H1 (cell line): ENCODE results near the gene IL10. TPM values are rescaled to one million over a fixed set of nuclear protein-coding genes. Genes with fewer than 3 reads are reported as not detected.

Experiments
- CTCF ChIA-PET: fragments of 300-600 bp; sonication (Branson Sonifier 250); formaldehyde crosslinking; loops from one replicate; lab custom pipeline; 2021; ENCODE audit not compliant: partially characterized antibody; lab: Charles Lee
- POLR2A ChIA-PET: fragments of 300-600 bp; sonication (Branson Sonifier 250); formaldehyde crosslinking; loops from one replicate; lab custom pipeline; 2021; ENCODE audit warnings: inconsistent platforms; ENCODE audit not compliant: partially characterized antibody; lab: Charles Lee
- DNase-seq, 2 experiments: peaks; one replicate each; pipeline versions ENCODE4 v3.0.0 to v3.0.0-alpha.2; 2010 to 2022; ENCODE audit warnings: low spot score in 2 of 2, low read depth in 1 of 2, mixed read lengths in 1 of 2
- FAIRE-seq: peaks from 2 replicates; lab custom pipeline; 2011; peaks lifted over from hg19 to GRCh38; lab: Jason Lieb, UNC
- H2AFZ ChIP-seq: 2 replicates; pipeline ENCODE4 v1.8.1; 2012; ENCODE audit warnings: low read length, inconsistent platforms
- H2AK5ac ChIP-seq: 2 replicates; pipeline ENCODE4 v1.6.1; 2013; ENCODE audit warnings: low read depth, low read length
- H2BK120ac ChIP-seq: replicated peaks from 2 replicates; pipeline ENCODE3; 2013; ENCODE audit warnings: low read depth, low read length, inconsistent platforms
- H2BK12ac ChIP-seq: 2 replicates; pipeline ENCODE4 v1.6.1; 2013; ENCODE audit warnings: low read depth, low read length
- H2BK15ac ChIP-seq: 2 replicates; pipeline ENCODE4 v1.6.1; 2013; ENCODE audit warnings: low read length
- H2BK20ac ChIP-seq: 2 replicates; pipeline ENCODE4 v1.6.1; 2013; ENCODE audit warnings: low read length
- H2BK5ac ChIP-seq: 2 replicates; pipeline ENCODE4 v1.6.1; 2013; ENCODE audit warnings: low read depth, low read length
- H3K14ac ChIP-seq: 2 replicates; pipeline ENCODE4 v1.6.1; 2013; ENCODE audit warnings: inconsistent platforms; ENCODE audit not compliant: insufficient read length
- H3K18ac ChIP-seq: 2 replicates; pipeline ENCODE4 v1.6.1; 2013; ENCODE audit warnings: low read length; ENCODE audit errors: extremely low read depth
- H3K23ac ChIP-seq: 2 replicates; pipeline ENCODE4 v1.6.1; 2013; ENCODE audit warnings: inconsistent platforms; ENCODE audit not compliant: insufficient read length
- H3K23me2 ChIP-seq: 2 replicates; pipeline ENCODE4 v1.6.1; 2013; ENCODE audit warnings: low read depth, low read length
- H3K27ac ChIP-seq: 2 replicates; pipeline ENCODE4 v1.6.1; 2011; ENCODE audit warnings: low read depth, low read length, inconsistent platforms
- H3K27me3 ChIP-seq, 4 experiments: replicated peaks in 1 of 4; 1 replicate in 1 of 4; 2 replicates in 3 of 4; pipeline versions ENCODE4 v1.6.1 to v1.8.1; 2011 to 2013; ENCODE audit warnings: low read length in 3 of 4, mild to moderate bottlenecking in 3 of 4, inconsistent platforms in 2 of 4, mixed read lengths in 2 of 4, moderate library complexity in 1 of 4; ENCODE audit not compliant: control insufficient read depth in 3 of 4, insufficient read depth in 3 of 4; ENCODE audit errors: extremely low read depth in 1 of 4
- H3K36me3 ChIP-seq, 4 experiments: 2 replicates each; pipeline versions ENCODE4 v1.6.1 to v1.8.1; 2011 to 2013; ENCODE audit warnings: mild to moderate bottlenecking in 4 of 4, low read length in 3 of 4, moderate library complexity in 2 of 4, control low read depth in 1 of 4, inconsistent platforms in 1 of 4; ENCODE audit not compliant: insufficient read depth in 4 of 4, control insufficient read depth in 2 of 4
- H3K4ac ChIP-seq: replicated peaks from 2 replicates; pipeline ENCODE3; 2013; ENCODE audit warnings: low read length, low read depth, mixed read lengths, inconsistent platforms; ENCODE audit not compliant: insufficient read length
- H3K4me1 ChIP-seq, 4 experiments: replicated peaks in 1 of 4; 1 replicate in 1 of 4; 2 replicates in 3 of 4; pipeline versions ENCODE4 v1.6.1 to v1.8.1; 2011 to 2013; ENCODE audit warnings: low read length in 3 of 4, inconsistent platforms in 2 of 4, mixed read lengths in 1 of 4; ENCODE audit not compliant: insufficient read depth in 4 of 4, control insufficient read depth in 3 of 4
- H3K4me2 ChIP-seq, 2 experiments: 2 replicates each; pipeline versions ENCODE4 v1.6.1 to v1.8.1; 2011 to 2013; ENCODE audit warnings: low read depth in 2 of 2, low read length in 2 of 2, control low read depth in 1 of 2, inconsistent platforms in 1 of 2, mild to moderate bottlenecking in 1 of 2; ENCODE audit not compliant: insufficient read depth in 1 of 2
- H3K4me3 ChIP-seq, 4 experiments: fragments of 200-600, 300-600 bp in 1 of 4; sonication (generic), shearing (Covaris generic), sonication (Bioruptor Twin) in 1 of 4; 2 replicates each; pipeline versions ENCODE4 v1.5.1 to v1.8.1; 2011 to 2016; ENCODE audit warnings: low read length in 4 of 4, low read depth in 3 of 4, control low read depth in 2 of 4, inconsistent platforms in 2 of 4, mild to moderate bottlenecking in 2 of 4, mixed read lengths in 1 of 4, moderate library complexity in 1 of 4; ENCODE audit not compliant: insufficient read depth in 2 of 4; ENCODE audit errors: extremely low read depth in 1 of 4
- H3K56ac ChIP-seq: replicated peaks from 2 replicates; pipeline ENCODE3; 2013; ENCODE audit warnings: low read depth, mild to moderate bottlenecking, mixed read lengths, low read length, inconsistent platforms; ENCODE audit not compliant: insufficient read length
- H3K79me1 ChIP-seq: 2 replicates; pipeline ENCODE4 v1.6.1; 2013; ENCODE audit warnings: low read depth, low read length, control low read depth
- H3K79me2 ChIP-seq, 2 experiments: 2 replicates each; pipeline versions ENCODE4 v1.6.1 to v1.8.1; 2012 to 2013; ENCODE audit warnings: low read length in 2 of 2, mild to moderate bottlenecking in 2 of 2, inconsistent platforms in 1 of 2; ENCODE audit not compliant: insufficient read depth in 2 of 2, control insufficient read depth in 1 of 2
- H3K9ac ChIP-seq, 4 experiments: replicated peaks in 1 of 4; 1 replicate in 1 of 4; 2 replicates in 3 of 4; pipeline versions ENCODE4 v1.6.1 to v1.8.1; 2011 to 2013; ENCODE audit warnings: low read depth in 3 of 4, low read length in 3 of 4, control low read depth in 2 of 4, mild to moderate bottlenecking in 2 of 4, moderate library complexity in 2 of 4, inconsistent platforms in 1 of 4; ENCODE audit errors: extremely low read depth in 1 of 4
- H3K9me3 ChIP-seq, 2 experiments: 2 replicates each; pipeline versions ENCODE4 v1.6.1 to v1.8.1; 2012 to 2013; ENCODE audit warnings: mild to moderate bottlenecking in 2 of 2, moderate library complexity in 2 of 2, control low read depth in 1 of 2, inconsistent platforms in 1 of 2, low read depth in 1 of 2, low read length in 1 of 2, mixed read lengths in 1 of 2; ENCODE audit not compliant: insufficient read depth in 2 of 2
- H4K20me1 ChIP-seq, 2 experiments: replicated peaks in 1 of 2; 2 replicates each; pipeline versions ENCODE3 to v1.8.1; 2011 to 2013; ENCODE audit warnings: inconsistent platforms in 2 of 2, low read length in 2 of 2, mild to moderate bottlenecking in 1 of 2; ENCODE audit not compliant: insufficient read depth in 2 of 2, control insufficient read depth in 1 of 2
- H4K5ac ChIP-seq: 2 replicates; pipeline ENCODE4 v1.6.1; 2013; ENCODE audit warnings: low read length, low read depth, mixed read lengths, inconsistent platforms; ENCODE audit not compliant: insufficient read length
- H4K8ac ChIP-seq: 2 replicates; pipeline ENCODE4 v1.8.0; 2013; ENCODE audit warnings: mild to moderate bottlenecking, moderate library complexity, low read length, inconsistent platforms; ENCODE audit not compliant: insufficient read depth; ENCODE audit errors: extremely low read depth
- H4K91ac ChIP-seq: replicated peaks from 2 replicates; pipeline ENCODE3; 2013; ENCODE audit warnings: low read length, mixed read lengths, inconsistent platforms; ENCODE audit not compliant: insufficient read length
- BACH1 ChIP-seq: IDR thresholded peaks from 2 replicates; pipeline ENCODE4 v1.6.1; 2012; ENCODE audit warnings: low read length, improper control_type of control experiment
- CREB1 ChIP-seq: IDR thresholded peaks from 2 replicates; pipeline ENCODE4 v1.6.1; 2012; ENCODE audit warnings: inconsistent platforms
- E2F6 ChIP-seq: IDR thresholded peaks from 2 replicates; pipeline ENCODE4 v1.6.1; 2012; ENCODE audit warnings: inconsistent platforms
- EGR1 ChIP-seq: IDR thresholded peaks from 2 replicates; pipeline ENCODE4 v1.6.1; 2011; ENCODE audit warnings: low read depth, low read length, borderline replicate concordance
- EZH2 ChIP-seq: fragments of 200-600 bp; sonication (generic); IDR thresholded peaks from 2 replicates; pipeline ENCODE4 v1.7.1; 2012; ENCODE audit warnings: low read depth, mild to moderate bottlenecking, moderate library complexity, low read length, inconsistent platforms; ENCODE audit not compliant: severe bottlenecking
- GTF2F1 ChIP-seq: IDR thresholded peaks from 2 replicates; pipeline ENCODE4 v1.6.1; 2012; ENCODE audit warnings: low read depth, low read length, improper control_type of control experiment, borderline replicate concordance
- HDAC2 ChIP-seq, 2 experiments: fragments of 300-600 bp in 1 of 2; sonication (generic) in 1 of 2; IDR thresholded peaks; 2 replicates each; pipeline ENCODE4 v1.6.1; 2011 to 2012; ENCODE audit warnings: low read depth in 2 of 2, low read length in 2 of 2, mild to moderate bottlenecking in 2 of 2, moderate library complexity in 2 of 2, borderline replicate concordance in 1 of 2, inconsistent platforms in 1 of 2
- JUND ChIP-seq: IDR thresholded peaks from 2 replicates; pipeline ENCODE4 v1.6.1; 2011; ENCODE audit warnings: mild to moderate bottlenecking, improper control_type of control experiment, low read length
- RAD21 ChIP-seq, 2 experiments: IDR thresholded peaks in 1 of 2; conservative IDR thresholded peaks in 1 of 2; 2 replicates each; pipeline ENCODE4 v1.6.1; 2011; ENCODE audit warnings: low read depth in 2 of 2, low read length in 2 of 2, improper control_type of control experiment in 1 of 2, inconsistent platforms in 1 of 2, mild to moderate bottlenecking in 1 of 2, moderate library complexity in 1 of 2
- SIN3A ChIP-seq, 2 experiments: IDR thresholded peaks in 1 of 2; conservative IDR thresholded peaks in 1 of 2; 2 replicates each; pipeline ENCODE4 v1.6.1; 2011 to 2012; ENCODE audit warnings: low read length in 2 of 2, improper control_type of control experiment in 1 of 2, low read depth in 1 of 2, mild to moderate bottlenecking in 1 of 2
- SIRT6 ChIP-seq: IDR thresholded peaks from one replicate; pipeline ENCODE4 v1.7.1; 2012; ENCODE audit warnings: low read length, inconsistent platforms
- SP1 ChIP-seq: IDR thresholded peaks from 2 replicates; pipeline ENCODE4 v1.6.1; 2011; ENCODE audit warnings: low read depth, low read length
- TAF1 ChIP-seq: IDR thresholded peaks from 2 replicates; pipeline ENCODE4 v1.6.1; 2011; ENCODE audit warnings: mild to moderate bottlenecking, low read depth, low read length
- WGBS, 2 experiments: shearing (Covaris generic) in 1 of 2; methylation state at CpG; one replicate each; pipeline versions ENCODE4 v1.1.6 to v1.1.7; 2013 to 2015; ENCODE audit warnings: low lambda C conversion rate in 2 of 2, mixed read lengths in 2 of 2, inconsistent platforms in 1 of 2, low coverage in 1 of 2, missing lambda C conversion rate in 1 of 2; ENCODE audit not compliant: insufficient replicate concordance in 2 of 2, insufficient coverage in 1 of 2, insufficient read length in 1 of 2; ENCODE audit errors: extremely low coverage in 1 of 2, missing lambda C conversion rate in 1 of 2; 5-methylcytosine and 5-hydroxymethylcytosine counted together
- polyA plus RNA-seq, 7 experiments: library from polyadenylated mRNA; depleted of rRNA in 3 of 7; stranded (reverse) in 5 of 7; unstranded in 2 of 7; fragments of >200 nt in 5 of 7; fragments of 200-250 nt in 2 of 7; gene quantifications; 1 replicate in 5 of 7; 2 replicates in 1 of 7; 4 replicates in 1 of 7; pipeline versions ENCODE4 v1.2.1 to v1.2.3, GENCODE V29; 2011 to 2013; ENCODE audit warnings: missing spikeins in 2 of 7, mixed read lengths in 2 of 7
- total RNA-seq: library from RNA; stranded (reverse); fragmentation: NEBNext Ultra II Directional; extraction: Animal tissue kit (Norgen Biotek cat#: 25700); gene quantifications from 2 replicates; pipeline ENCODE4 v1.2.1, GENCODE V29; 2021

Gene IL10
- total and polyA plus RNA-seq, 2 of the 8 experiments (the other 6 are each of a cell fraction or from before 2014, with no cell fraction given), result not detected

- H3K4ac ChIP-seq, result no peak overlapping the region
- no peak overlapping the region for H3K18ac ChIP-seq
- no peak overlapping the region for H2BK120ac ChIP-seq
- ChIA-PET CTCF (interaction anchor here (0.7 to 5.7 kb wide), 37 partner anchors 9 to 299 kb away, joined by 3 to 43 read pairs (median 5); partner anchors contain the start of genes FCMR, IL10 and IL19), POLR2A (no interaction called here)
- no peak overlapping the region for H2BK5ac ChIP-seq
- no peak overlapping the region for H4K5ac ChIP-seq
- no peaks in the 10 kb centered on the region for H3K79me2 ChIP-seq
- H2AFZ ChIP-seq, result no peak overlapping the region
- no peak overlapping the region for H4K8ac ChIP-seq
- no peak overlapping the region for H4K91ac ChIP-seq
- WGBS, 2 experiments, result 86% methylated on average over 13 of the region's 13 CpGs; no CpG with 5 or more reads in 1 of the 2 experiments
- H3K4me2 ChIP-seq, result no peak overlapping the region
- no peaks in the 10 kb centered on the region for H3K9me3 ChIP-seq
- DNase-seq, result no peak
- H3K79me1 ChIP-seq, result no peaks in the 10 kb centered on the region
- H3K4me3 ChIP-seq, result no peak overlapping the region
- H3K27me3 ChIP-seq, result no peaks in the 10 kb centered on the region
- no peak overlapping the region for H2BK12ac ChIP-seq
- no peaks in the 10 kb centered on the region for H3K23me2 ChIP-seq
- no peak overlapping the region for H3K14ac ChIP-seq
- no peaks in the 10 kb centered on the region for H4K20me1 ChIP-seq
- FAIRE-seq, result no peak
- H3K27ac ChIP-seq, result no peak overlapping the region
- H3K9ac ChIP-seq, result no peak overlapping the region
- no peaks in the 10 kb centered on the region for H3K36me3 ChIP-seq
- no peak overlapping the region for H2BK20ac ChIP-seq
- no peak overlapping the region for H3K56ac ChIP-seq
- no peak overlapping the region for H3K23ac ChIP-seq
- H3K4me1 ChIP-seq, result no peaks in the 10 kb centered on the region
- H2BK15ac ChIP-seq, result no peak overlapping the region
- H2AK5ac ChIP-seq, result no peak overlapping the region
- TF ChIP-seq RAD21 (IDR thresholded peaks at IDR 0.05 in 1 of 2, conservative IDR thresholded peaks at IDR 0.05 in 1 of 2; ENCODE audit: low read depth in 2 of 2, low read length in 2 of 2), result no peak
- no peak for TF ChIP-seq BACH1
- no peak for TF ChIP-seq GTF2F1
- TF ChIP-seq E2F6, result no peak
- TF ChIP-seq SIN3A (conservative IDR thresholded peaks at IDR 0.05 in 1 of 2, IDR thresholded peaks at IDR 0.05 in 1 of 2; ENCODE audit: low read depth in 1 of 2, low read length in 2 of 2), result no peak
- TF ChIP-seq TAF1, result no peak
- TF ChIP-seq JUND, result no peak
- no peak for TF ChIP-seq CREB1
- TF ChIP-seq EZH2, result no peak
- TF ChIP-seq SP1, result no peak
- TF ChIP-seq SIRT6, result no peak
- no peak for TF ChIP-seq HDAC2 (IDR thresholded peaks at IDR 0.05; ENCODE audit: borderline replicate concordance in 1 of 2, low read depth in 2 of 2, low read length in 2 of 2)
- no peak for TF ChIP-seq EGR1
These were observed 26.2 kb upstream of the IL10 start for GRCh38 chr1:206798384-206798996.
